GM12892 (cell line): ENCODE measurements around the gene SPATA32.

Experiments used
- POLR2A ChIP-seq: IDR thresholded peaks from 2 replicates; pipeline ENCODE4 v1.6.1; 2011; ENCODE audit warnings: low read depth, low read length, control low read depth
- POLR2AphosphoS5 ChIP-seq: IDR thresholded peaks from 2 replicates; pipeline ENCODE4 v1.6.1; 2011; ENCODE audit warnings: low read depth, low read length, control low read depth
- TAF1 ChIP-seq: IDR thresholded peaks from 2 replicates; pipeline ENCODE4 v1.6.1; 2011; ENCODE audit warnings: low read depth, mild to moderate bottlenecking, control low read depth, low read length, borderline replicate concordance

- TF ChIP-seq POLR2AphosphoS5 (no peak; the same call in 1 of the 2 replicates), POLR2A (0 out of 2 replicates have a peak, but pooled peaks have one; percentile 37), TAF1 (no peak)
Measured at GRCh38 chr17:45244725-45245656, 16.9 kb downstream of the SPATA32 start.
